Measurements from ENCODE around the gene SPSB2. TPM values are rescaled to one million over a fixed set of nuclear protein-coding genes. Genes with fewer than 3 reads are reported as not detected.
A peak's percentile ranks its signal among the peaks of the same experiment; 100 is the strongest.

The SPSB2 gene, protein sequence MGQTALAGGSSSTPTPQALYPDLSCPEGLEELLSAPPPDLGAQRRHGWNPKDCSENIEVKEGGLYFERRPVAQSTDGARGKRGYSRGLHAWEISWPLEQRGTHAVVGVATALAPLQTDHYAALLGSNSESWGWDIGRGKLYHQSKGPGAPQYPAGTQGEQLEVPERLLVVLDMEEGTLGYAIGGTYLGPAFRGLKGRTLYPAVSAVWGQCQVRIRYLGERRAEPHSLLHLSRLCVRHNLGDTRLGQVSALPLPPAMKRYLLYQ
- 10 to 100 TPM in 1 of 4 donors, 1 to 10 TPM in 3; 4.3 to 15.8 (median 7.9) TPM for total RNA-seq

DNA sequence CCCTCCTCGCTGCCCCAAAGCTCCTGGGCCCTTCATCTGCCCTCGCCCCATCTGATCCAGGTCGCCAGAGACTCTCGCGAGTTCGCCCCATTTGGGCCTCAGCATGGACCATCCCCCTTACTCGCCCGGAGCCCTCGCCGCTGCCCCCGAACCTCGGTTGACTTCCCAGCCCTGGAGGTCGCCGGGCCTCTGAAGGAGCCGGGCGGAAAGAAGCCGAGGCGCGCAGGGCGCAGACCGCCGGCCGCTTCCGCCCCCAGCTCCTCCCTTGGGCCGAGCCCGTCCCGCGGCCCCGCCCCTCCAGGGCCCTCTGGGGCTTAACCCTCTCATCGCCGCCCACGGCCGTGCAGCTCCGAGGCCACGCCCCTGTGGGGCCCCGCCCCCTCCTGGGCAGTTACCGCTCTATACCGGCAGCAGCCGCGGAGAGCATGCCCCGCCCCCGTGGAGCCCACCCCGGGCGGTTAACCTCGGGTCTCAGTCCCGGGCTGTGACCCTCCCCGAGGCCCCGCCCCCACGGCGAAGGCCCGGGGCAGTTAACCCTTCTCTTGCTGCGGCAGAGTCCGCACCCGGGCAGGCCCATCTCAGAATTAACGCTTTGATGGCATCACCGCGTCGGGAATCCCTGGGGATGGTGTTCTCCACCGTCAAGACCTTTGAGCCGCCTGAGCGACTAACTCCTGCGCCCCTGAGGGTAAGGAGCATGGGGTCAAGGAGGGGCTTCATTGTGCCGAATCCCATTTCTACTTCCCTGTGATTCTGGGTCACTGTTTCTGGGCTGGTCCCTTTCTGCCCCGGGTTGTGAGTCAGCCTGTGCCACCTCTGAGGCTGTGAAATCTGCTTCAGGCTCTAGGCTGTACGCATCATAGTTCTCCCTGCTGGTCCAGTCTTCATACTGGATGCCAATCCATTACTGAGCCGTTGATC is at the start of gene SPSB2:
Gene SPSB2, minus strand, starts transcription at position 210 of the 921 bp plus-strand sequence. CDS start 402 bp downstream, outside the sequence.
- peak; percentile 78 for DNase-seq
- intact Hi-C loops (cut with DNase I): loop anchor here (10.0 kb wide), 1 partner anchor 51 kb away; the partner anchor contains the start of gene ATN1
- no peaks in the 10 kb centered on the region for H3K27me3 ChIP-seq
- 0 to 1% methylated on average over 7 to 16 of the region's 66 CpGs for WGBS, 2 donors
- peak within 1 kb of the TSS; percentile 78 to 94 (median 92) for H3K27ac ChIP-seq
- no peaks in the 10 kb centered on the region for H3K9me3 ChIP-seq
- peak within 1 kb of the TSS; percentile 53 to 89 (median 79) for H3K4me3 ChIP-seq
- TF ChIP-seq POLR2A (IDR thresholded peaks at IDR 0.05): peak in 1 of 4 donors; percentile 84
- TF ChIP-seq, protein P1, sequence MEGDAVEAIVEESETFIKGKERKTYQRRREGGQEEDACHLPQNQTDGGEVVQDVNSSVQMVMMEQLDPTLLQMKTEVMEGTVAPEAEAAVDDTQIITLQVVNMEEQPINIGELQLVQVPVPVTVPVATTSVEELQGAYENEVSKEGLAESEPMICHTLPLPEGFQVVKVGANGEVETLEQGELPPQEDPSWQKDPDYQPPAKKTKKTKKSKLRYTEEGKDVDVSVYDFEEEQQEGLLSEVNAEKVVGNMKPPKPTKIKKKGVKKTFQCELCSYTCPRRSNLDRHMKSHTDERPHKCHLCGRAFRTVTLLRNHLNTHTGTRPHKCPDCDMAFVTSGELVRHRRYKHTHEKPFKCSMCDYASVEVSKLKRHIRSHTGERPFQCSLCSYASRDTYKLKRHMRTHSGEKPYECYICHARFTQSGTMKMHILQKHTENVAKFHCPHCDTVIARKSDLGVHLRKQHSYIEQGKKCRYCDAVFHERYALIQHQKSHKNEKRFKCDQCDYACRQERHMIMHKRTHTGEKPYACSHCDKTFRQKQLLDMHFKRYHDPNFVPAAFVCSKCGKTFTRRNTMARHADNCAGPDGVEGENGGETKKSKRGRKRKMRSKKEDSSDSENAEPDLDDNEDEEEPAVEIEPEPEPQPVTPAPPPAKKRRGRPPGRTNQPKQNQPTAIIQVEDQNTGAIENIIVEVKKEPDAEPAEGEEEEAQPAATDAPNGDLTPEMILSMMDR (IDR thresholded peaks at IDR 0.05): peak in 2 of 6 experiments; percentile 20 to 27
- peaks cover 32 to 61% (median 35%) of the 10 kb centered on the region in 3 donors for H3K4me1 ChIP-seq
- peaks cover 5 to 46% (median 8%) of the 10 kb centered on the region in 3 donors for H3K36me3 ChIP-seq

DNA sequence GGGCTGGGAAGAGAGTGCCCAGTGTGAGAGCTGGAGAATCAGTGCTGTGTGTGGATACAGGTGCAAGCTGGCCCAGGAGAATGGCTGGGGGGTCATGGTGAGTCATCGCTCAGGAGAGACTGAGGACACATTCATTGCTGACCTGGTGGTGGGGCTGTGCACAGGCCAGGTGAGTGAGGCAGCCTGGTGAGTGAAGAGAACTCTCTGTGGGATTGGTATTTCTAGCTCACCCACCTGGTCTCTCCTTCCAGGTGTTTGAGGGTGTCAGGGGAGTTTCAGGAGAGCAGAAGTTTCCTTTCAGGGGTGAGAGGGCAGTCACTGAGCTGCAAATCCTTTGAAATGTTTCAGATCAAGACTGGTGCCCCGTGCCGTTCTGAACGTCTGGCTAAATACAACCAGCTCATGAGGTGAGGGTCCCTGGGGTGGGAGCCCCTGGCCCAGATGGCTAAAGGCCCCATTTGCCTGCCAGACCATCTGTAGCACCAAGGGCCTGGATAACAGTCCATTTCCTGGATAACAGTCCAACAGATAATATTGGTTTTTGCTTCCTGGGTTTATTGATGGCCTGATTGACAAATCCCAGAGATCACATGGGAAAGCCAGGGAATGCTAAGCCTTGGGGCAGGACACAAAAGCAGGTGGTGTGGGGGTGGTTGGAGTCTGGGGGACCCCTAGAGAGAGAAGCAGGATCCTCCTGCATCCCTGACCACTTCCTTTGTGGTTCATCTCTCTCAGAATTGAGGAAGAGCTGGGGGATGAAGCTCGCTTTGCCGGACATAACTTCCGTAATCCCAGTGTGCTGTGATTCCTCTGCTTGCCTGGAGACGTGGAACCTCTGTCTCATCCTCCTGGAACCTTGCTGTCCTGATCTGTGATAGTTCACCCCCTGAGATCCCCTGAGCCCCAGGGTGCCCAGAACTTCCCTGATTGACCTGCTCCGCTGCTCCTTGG is 49.2 kb upstream of the SPSB2 start:
- H3K4me1 ChIP-seq: peaks cover 31 to 36% (median 33%) of the 10 kb centered on the region in 3 donors
- no peaks in the 10 kb centered on the region for H3K9me3 ChIP-seq
- no peak for TF ChIP-seq POLR2A (IDR thresholded peaks at IDR 0.05)
- TF ChIP-seq, protein P1 (IDR thresholded peaks at IDR 0.05): no peak
- H3K27ac ChIP-seq: peak overlapping the region in 1 of 4 donors; percentile 32
- intact Hi-C loops (cut with DNase I): loop anchor here (10.0 kb wide), 1 partner anchor 47 kb away; the partner anchor contains the start of gene SPSB2
- no peak overlapping the region for H3K4me3 ChIP-seq
- DNase-seq: no peak
- no peaks in the 10 kb centered on the region for H3K27me3 ChIP-seq
- WGBS, 2 donors: 62 to 84% methylated on average over 7 to 9 of the region's 9 CpGs
- peaks cover 0 to 35% (median 0%) of the 10 kb centered on the region in 3 donors for H3K36me3 ChIP-seq

DNA sequence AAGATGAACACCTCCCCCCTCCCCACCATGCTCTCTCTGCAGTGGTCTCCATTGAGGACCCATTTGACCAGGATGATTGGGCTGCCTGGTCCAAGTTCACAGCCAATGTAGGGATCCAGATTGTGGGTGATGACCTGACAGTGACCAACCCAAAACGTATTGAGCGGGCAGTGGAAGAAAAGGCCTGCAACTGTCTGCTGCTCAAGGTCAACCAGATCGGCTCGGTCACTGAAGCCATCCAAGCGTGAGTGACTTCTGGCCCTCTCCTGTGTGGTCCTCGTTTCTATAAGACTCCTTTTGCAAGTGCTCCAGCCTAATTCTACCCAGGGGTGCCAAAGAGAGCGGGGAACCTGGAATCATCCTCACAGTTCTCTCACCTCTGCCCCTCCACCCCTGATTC is 48.4 kb upstream of the SPSB2 start:
- Histone ChIP-seq H3K9me3 (no peaks in the 10 kb centered on the region), H3K27me3 (no peaks in the 10 kb centered on the region), H3K36me3 (peaks cover 0 to 43% (median 0%) of the 10 kb centered on the region in 3 donors), H3K4me1 (peaks cover 26 to 29% (median 27%) of the 10 kb centered on the region in 3 donors), H3K27ac (peak overlapping the region in 1 of 4 donors; percentile 34), H3K4me3 (no peak overlapping the region)
- DNase-seq: no peak
- intact Hi-C loops (cut with DNase I): loop anchor here (10.0 kb wide), 1 partner anchor 47 kb away; the partner anchor contains the start of gene SPSB2
- TF ChIP-seq, protein P1 (IDR thresholded peaks at IDR 0.05): no peak
- no peak for TF ChIP-seq POLR2A (IDR thresholded peaks at IDR 0.05)
- 74 to 89% methylated on average over 7 of the region's 7 CpGs for WGBS, 2 donors

DNA sequence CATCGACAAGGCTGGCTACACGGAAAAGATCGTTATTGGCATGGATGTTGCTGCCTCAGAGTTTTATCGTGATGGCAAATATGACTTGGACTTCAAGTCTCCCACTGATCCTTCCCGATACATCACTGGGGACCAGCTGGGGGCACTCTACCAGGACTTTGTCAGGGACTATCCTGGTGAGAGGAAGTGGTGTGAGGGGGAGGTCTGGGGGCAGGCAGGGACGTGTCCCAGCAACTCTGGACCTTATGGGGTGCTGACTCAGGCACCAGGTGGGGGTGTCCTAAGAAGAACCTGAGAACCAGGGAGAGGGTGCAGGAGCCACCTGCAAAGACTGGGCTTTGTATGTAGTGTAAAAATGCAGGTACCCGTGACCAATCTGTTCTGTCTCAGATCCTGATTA is 46.5 kb upstream of the SPSB2 start:
- Histone ChIP-seq H3K27ac (no peak overlapping the region), H3K9me3 (no peaks in the 10 kb centered on the region), H3K27me3 (no peaks in the 10 kb centered on the region), H3K36me3 (peaks cover 0 to 48% (median 0%) of the 10 kb centered on the region in 3 donors), H3K4me3 (no peak overlapping the region), H3K4me1 (peaks cover 13 to 27% (median 16%) of the 10 kb centered on the region in 3 donors)
- no peak for DNase-seq
- no peak for TF ChIP-seq POLR2A (IDR thresholded peaks at IDR 0.05)
- TF ChIP-seq, protein P1 (IDR thresholded peaks at IDR 0.05): no peak
- intact Hi-C loops (cut with DNase I): no loop called here
- WGBS, 2 donors: 38 to 52% methylated on average over 6 to 7 of the region's 7 CpGs

All from esophagus squamous epithelium (tissue), 5 donors.